ENCODE results near the gene TES. TPM values are rescaled to one million over a fixed set of nuclear protein-coding genes. Genes with fewer than 3 reads are reported as not detected.

Gene TES
- total RNA-seq, 1 donor from 2014 or later = 15.0 TPM

DNA sequence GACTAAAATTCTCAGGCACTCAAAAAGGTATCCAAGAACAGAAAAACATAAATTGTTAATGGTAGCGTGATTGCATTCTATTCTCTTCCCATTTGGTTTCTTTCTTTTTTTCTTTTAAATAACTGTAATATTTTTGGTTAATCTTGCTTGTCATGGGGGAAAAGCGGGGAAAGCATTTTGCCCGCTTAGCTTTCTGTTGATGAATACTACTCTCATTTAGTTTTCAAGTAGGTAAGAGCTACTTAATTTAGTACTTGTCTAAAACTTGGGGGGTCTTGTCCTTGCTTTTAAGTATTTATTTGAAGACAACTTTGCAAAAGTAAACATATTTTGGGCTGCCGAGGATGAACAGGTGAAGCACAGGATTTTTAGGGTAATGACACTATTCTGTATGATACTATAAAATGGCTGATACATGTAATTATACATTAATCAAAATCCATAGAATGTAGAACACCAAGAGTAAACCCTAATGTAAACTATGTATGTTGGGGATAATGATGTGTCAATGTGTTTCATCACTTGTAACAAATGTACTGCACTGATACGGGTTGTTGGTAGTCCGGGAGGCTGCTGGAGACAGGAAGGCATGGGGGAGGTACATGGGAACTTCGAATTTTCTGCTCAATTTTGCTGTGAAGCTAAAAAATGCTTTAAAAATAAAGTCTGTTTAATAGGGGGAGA is 1.7 kb downstream of the TES start:
- Mint-ChIP-seq H3K27me3 (ENCODE audit: low read depth) (peaks cover 43% of the 10 kb centered on the region), H3K27ac (ENCODE audit: unreplicated experiment) (no peak overlapping the region), H3K9me3 (no peaks in the 10 kb centered on the region), H3K4me1 (peaks cover 22% of the 10 kb centered on the region), H3K36me3 (ENCODE audit: low read depth) (no peaks in the 10 kb centered on the region), H3K4me3 (peak overlapping the region; percentile 95)
- no peak for DNase-seq (ENCODE audit: low read depth, low spot score)
- TF ChIP-seq, protein P1, sequence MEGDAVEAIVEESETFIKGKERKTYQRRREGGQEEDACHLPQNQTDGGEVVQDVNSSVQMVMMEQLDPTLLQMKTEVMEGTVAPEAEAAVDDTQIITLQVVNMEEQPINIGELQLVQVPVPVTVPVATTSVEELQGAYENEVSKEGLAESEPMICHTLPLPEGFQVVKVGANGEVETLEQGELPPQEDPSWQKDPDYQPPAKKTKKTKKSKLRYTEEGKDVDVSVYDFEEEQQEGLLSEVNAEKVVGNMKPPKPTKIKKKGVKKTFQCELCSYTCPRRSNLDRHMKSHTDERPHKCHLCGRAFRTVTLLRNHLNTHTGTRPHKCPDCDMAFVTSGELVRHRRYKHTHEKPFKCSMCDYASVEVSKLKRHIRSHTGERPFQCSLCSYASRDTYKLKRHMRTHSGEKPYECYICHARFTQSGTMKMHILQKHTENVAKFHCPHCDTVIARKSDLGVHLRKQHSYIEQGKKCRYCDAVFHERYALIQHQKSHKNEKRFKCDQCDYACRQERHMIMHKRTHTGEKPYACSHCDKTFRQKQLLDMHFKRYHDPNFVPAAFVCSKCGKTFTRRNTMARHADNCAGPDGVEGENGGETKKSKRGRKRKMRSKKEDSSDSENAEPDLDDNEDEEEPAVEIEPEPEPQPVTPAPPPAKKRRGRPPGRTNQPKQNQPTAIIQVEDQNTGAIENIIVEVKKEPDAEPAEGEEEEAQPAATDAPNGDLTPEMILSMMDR (conservative IDR thresholded peaks at IDR 0.05) = no peak

DNA sequence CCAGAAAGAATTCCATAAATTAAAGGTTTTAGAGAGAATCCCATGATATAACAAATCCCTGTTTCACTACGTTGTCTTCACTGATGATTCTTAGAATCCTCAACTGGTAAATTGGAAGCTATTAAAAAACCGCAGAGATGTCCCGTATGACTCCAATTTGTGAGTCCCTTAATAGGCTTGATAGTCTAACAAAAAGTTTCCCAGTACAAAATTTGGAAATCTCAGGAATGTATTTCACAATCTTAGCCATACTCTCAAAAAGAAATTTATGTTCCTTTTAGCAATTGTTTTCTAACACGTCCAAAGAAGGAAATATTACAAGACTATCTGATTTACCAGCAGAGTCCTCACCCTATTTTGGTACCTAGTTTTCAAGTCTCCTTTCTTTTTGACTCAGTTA is 2.5 kb downstream of the TES start:
- DNase-seq (ENCODE audit: low read depth, low spot score) = no peak
- Mint-ChIP-seq H3K4me3 (peak overlapping the region; percentile 38), H3K9me3 (no peaks in the 10 kb centered on the region), H3K27ac (ENCODE audit: unreplicated experiment) (no peak overlapping the region), H3K27me3 (ENCODE audit: low read depth) (peaks cover 39% of the 10 kb centered on the region), H3K36me3 (ENCODE audit: low read depth) (no peaks in the 10 kb centered on the region), H3K4me1 (peaks cover 22% of the 10 kb centered on the region)
- TF ChIP-seq, protein P1 (conservative IDR thresholded peaks at IDR 0.05) = no peak

- peaks cover 34% of the 10 kb centered on the region for H3K27me3 Mint-ChIP-seq (ENCODE audit: low read depth)
- TF ChIP-seq, protein P1 (conservative IDR thresholded peaks at IDR 0.05) = no peak
- no peak overlapping the region for H3K4me3 Mint-ChIP-seq
- H3K4me1 Mint-ChIP-seq = peaks cover 22% of the 10 kb centered on the region
- no peaks in the 10 kb centered on the region for H3K36me3 Mint-ChIP-seq (ENCODE audit: low read depth)
- no peaks in the 10 kb centered on the region for H3K9me3 Mint-ChIP-seq
- H3K27ac Mint-ChIP-seq (ENCODE audit: unreplicated experiment) = no peak overlapping the region
- DNase-seq (ENCODE audit: low read depth, low spot score) = no peak
Measured at GRCh38 chr7:116213361-116214130, 3.2 kb downstream of the TES start.

GRCh38 chr7:116214921-116215320 is 4.6 kb downstream of the TES start:
- DNase-seq (ENCODE audit: low read depth, low spot score) = no peak
- Mint-ChIP-seq H3K27ac (ENCODE audit: unreplicated experiment) (no peak overlapping the region), H3K4me1 (peaks cover 22% of the 10 kb centered on the region), H3K9me3 (no peaks in the 10 kb centered on the region), H3K4me3 (peak overlapping the region; percentile 25), H3K27me3 (ENCODE audit: low read depth) (peaks cover 29% of the 10 kb centered on the region), H3K36me3 (ENCODE audit: low read depth) (no peaks in the 10 kb centered on the region)
- TF ChIP-seq, protein P1 (conservative IDR thresholded peaks at IDR 0.05) = no peak

GRCh38 chr7:116215551-116215950 is 5.2 kb downstream of the TES start:
- H3K27ac Mint-ChIP-seq (ENCODE audit: unreplicated experiment) = no peak overlapping the region
- no peaks in the 10 kb centered on the region for H3K36me3 Mint-ChIP-seq (ENCODE audit: low read depth)
- H3K27me3 Mint-ChIP-seq (ENCODE audit: low read depth) = peaks cover 27% of the 10 kb centered on the region
- DNase-seq (ENCODE audit: low read depth, low spot score) = no peak
- TF ChIP-seq, protein P1 (conservative IDR thresholded peaks at IDR 0.05) = no peak
- no peaks in the 10 kb centered on the region for H3K9me3 Mint-ChIP-seq
- H3K4me3 Mint-ChIP-seq = no peak overlapping the region
- peaks cover 22% of the 10 kb centered on the region for H3K4me1 Mint-ChIP-seq
